Measurements from ENCODE around the gene MKRN2OS. TPM values are rescaled to one million over a fixed set of nuclear protein-coding genes. Genes with fewer than 3 reads are reported as not detected.

MKRN2OS gene
- total and polyA plus RNA-seq, 10 of the 15 experiments (the other 5 are each of a cell fraction or from before 2014, with no cell fraction given) = 0.20 to 1.0 (median 0.40) TPM; not detected in 4

DNA sequence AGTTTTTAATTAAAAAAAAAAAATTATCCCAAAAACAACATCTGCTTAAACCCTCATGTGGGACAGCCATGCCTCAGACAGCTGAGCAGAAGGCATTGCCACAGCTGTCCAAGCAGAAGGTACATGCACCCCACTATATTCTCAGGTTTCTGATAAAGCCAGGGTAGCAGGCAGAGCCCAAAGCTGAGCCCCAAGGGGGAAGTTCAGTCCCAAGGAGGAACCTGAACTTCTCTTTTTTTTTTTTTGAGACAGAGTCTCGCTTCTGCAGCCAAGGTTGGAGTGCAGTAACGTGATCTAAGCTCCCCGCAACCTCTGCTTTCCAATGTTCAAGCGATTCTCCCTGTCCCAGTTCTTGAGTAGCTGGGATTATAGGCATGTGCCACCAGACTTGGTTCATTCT is 44.8 kb upstream of the MKRN2OS start (continued):
- no peak for TF ChIP-seq MYB (IDR thresholded peaks at IDR 0.05; ENCODE audit: borderline replicate concordance, low read depth, low read length)
- TF ChIP-seq, protein P1, sequence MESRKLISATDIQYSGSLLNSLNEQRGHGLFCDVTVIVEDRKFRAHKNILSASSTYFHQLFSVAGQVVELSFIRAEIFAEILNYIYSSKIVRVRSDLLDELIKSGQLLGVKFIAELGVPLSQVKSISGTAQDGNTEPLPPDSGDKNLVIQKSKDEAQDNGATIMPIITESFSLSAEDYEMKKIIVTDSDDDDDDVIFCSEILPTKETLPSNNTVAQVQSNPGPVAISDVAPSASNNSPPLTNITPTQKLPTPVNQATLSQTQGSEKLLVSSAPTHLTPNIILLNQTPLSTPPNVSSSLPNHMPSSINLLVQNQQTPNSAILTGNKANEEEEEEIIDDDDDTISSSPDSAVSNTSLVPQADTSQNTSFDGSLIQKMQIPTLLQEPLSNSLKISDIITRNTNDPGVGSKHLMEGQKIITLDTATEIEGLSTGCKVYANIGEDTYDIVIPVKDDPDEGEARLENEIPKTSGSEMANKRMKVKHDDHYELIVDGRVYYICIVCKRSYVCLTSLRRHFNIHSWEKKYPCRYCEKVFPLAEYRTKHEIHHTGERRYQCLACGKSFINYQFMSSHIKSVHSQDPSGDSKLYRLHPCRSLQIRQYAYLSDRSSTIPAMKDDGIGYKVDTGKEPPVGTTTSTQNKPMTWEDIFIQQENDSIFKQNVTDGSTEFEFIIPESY (IDR thresholded peaks at IDR 0.05) = no peak
- no peak for TF ChIP-seq KDM1A (IDR thresholded peaks at IDR 0.05; ENCODE audit: borderline replicate concordance)
- TF ChIP-seq RUNX3 (IDR thresholded peaks at IDR 0.05; ENCODE audit: low read length) = no peak
- no peak for TF ChIP-seq CHD2 (IDR thresholded peaks at IDR 0.05; ENCODE audit: borderline replicate concordance, low read depth, low read length)
- no peak for TF ChIP-seq NBN (IDR thresholded peaks at IDR 0.05)
- TF ChIP-seq, protein P2, sequence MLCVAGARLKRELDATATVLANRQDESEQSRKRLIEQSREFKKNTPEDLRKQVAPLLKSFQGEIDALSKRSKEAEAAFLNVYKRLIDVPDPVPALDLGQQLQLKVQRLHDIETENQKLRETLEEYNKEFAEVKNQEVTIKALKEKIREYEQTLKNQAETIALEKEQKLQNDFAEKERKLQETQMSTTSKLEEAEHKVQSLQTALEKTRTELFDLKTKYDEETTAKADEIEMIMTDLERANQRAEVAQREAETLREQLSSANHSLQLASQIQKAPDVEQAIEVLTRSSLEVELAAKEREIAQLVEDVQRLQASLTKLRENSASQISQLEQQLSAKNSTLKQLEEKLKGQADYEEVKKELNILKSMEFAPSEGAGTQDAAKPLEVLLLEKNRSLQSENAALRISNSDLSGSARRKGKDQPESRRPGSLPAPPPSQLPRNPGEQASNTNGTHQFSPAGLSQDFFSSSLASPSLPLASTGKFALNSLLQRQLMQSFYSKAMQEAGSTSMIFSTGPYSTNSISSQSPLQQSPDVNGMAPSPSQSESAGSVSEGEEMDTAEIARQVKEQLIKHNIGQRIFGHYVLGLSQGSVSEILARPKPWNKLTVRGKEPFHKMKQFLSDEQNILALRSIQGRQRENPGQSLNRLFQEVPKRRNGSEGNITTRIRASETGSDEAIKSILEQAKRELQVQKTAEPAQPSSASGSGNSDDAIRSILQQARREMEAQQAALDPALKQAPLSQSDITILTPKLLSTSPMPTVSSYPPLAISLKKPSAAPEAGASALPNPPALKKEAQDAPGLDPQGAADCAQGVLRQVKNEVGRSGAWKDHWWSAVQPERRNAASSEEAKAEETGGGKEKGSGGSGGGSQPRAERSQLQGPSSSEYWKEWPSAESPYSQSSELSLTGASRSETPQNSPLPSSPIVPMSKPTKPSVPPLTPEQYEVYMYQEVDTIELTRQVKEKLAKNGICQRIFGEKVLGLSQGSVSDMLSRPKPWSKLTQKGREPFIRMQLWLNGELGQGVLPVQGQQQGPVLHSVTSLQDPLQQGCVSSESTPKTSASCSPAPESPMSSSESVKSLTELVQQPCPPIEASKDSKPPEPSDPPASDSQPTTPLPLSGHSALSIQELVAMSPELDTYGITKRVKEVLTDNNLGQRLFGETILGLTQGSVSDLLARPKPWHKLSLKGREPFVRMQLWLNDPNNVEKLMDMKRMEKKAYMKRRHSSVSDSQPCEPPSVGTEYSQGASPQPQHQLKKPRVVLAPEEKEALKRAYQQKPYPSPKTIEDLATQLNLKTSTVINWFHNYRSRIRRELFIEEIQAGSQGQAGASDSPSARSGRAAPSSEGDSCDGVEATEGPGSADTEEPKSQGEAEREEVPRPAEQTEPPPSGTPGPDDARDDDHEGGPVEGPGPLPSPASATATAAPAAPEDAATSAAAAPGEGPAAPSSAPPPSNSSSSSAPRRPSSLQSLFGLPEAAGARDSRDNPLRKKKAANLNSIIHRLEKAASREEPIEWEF (IDR thresholded peaks at IDR 0.05; ENCODE audit: insufficient replicate concordance, low read depth, low read length) = no peak
